MCF 10A (cell line): ENCODE measurements around the gene VAMP2. TPM values are rescaled to one million over a fixed set of nuclear protein-coding genes. Genes with fewer than 3 reads are reported as not detected.

ENCODE experiments used
- BruUV-seq: library from RNA; stranded (reverse); fragments of 400-500 nt; replicated peaks from 2 replicates; lab custom pipeline; 2021; lab: Mats Ljungman, UMichigan
- CTCF ChIA-PET: fragments of 300-600 bp; sonication (Branson Sonifier 250); formaldehyde crosslinking; extraction: SDS; loops from one replicate; lab custom pipeline; 2021; ENCODE audit warnings: antibody characterized with exemption, inconsistent platforms; lab: Yijun Ruan, JAX
- POLR2A ChIA-PET: fragments of 300-600, 350-650 bp; sonication (Branson Sonifier 250); formaldehyde crosslinking; extraction: SDS; loops from one replicate; lab custom pipeline; 2020; ENCODE audit warnings: antibody characterized with exemption, inconsistent platforms; lab: Yijun Ruan, JAX
- DNase-seq: peaks from one replicate; pipeline ENCODE4 v3.0.0-alpha.2; 2018; ENCODE audit not compliant: unreplicated experiment
- H3K27ac Mint-ChIP-seq: one replicate; pipeline ENCODE4 v1.8.0; 2022; ENCODE audit warnings: mild to moderate bottlenecking, low read depth, mixed read lengths; ENCODE audit not compliant: unreplicated experiment
- H3K27me3 Mint-ChIP-seq: one replicate; pipeline ENCODE4 v1.8.0; 2022; ENCODE audit warnings: mixed read lengths; ENCODE audit not compliant: insufficient read depth, unreplicated experiment
- H3K36me3 Mint-ChIP-seq: one replicate; pipeline ENCODE4 v1.8.0; 2022; ENCODE audit warnings: mild to moderate bottlenecking, moderate library complexity, mixed read lengths; ENCODE audit not compliant: insufficient read depth, unreplicated experiment
- H3K4me1 Mint-ChIP-seq: one replicate; pipeline ENCODE4 v1.8.0; 2022; ENCODE audit warnings: mixed read lengths; ENCODE audit not compliant: insufficient read depth, unreplicated experiment
- H3K4me3 Mint-ChIP-seq: one replicate; pipeline ENCODE4 v1.8.0; 2022; ENCODE audit warnings: mild to moderate bottlenecking, moderate library complexity, mixed read lengths; ENCODE audit not compliant: unreplicated experiment
- H3K9me3 Mint-ChIP-seq: one replicate; pipeline ENCODE4 v1.8.0; 2022; ENCODE audit warnings: mixed read lengths; ENCODE audit not compliant: unreplicated experiment
- CTCF ChIP-seq: fragments of 200-600 bp; IDR thresholded peaks from one replicate; pipeline ENCODE4 v1.8.0; 2022; ENCODE audit warnings: antibody characterized with exemption, mild to moderate bottlenecking; ENCODE audit not compliant: unreplicated experiment
- intact Hi-C: fragments of 100-400 bp; cut with micrococcal nuclease; formaldehyde crosslinking; loops from 2 replicates; pipeline ENCODE4 v1.14.1; 2022
- microRNA-seq: library from miRNA; unstranded; fragments of <30 nt; microRNA quantifications from one replicate; pipeline ENCODE4 v1.2.0, GENCODE V29; 2022
- total RNA-seq: library from RNA; stranded (reverse); gene quantifications from 2 replicates; pipeline ENCODE4 v1.2.3, GENCODE V29; 2022

The VAMP2 gene
- total RNA-seq, 1 experiment from 2014 or later = 37.7 TPM

- ChIA-PET CTCF (interaction anchor here (0.6 to 14.2 kb wide), 26 partner anchors 9 to 592 kb away, joined by 3 to 233 read pairs (median 4); partner anchors contain the start of genes ALOX12B, CTC1 and KRABD2), POLR2A (interaction anchor here (1.0 to 1.3 kb wide), 3 partner anchors 9 to 51 kb away, joined by 4 to 7 read pairs (median 4); no protein-coding TSS in a partner anchor)
- no peak for DNase-seq
- intact Hi-C loops = loop anchor here (1.0 kb wide), 2 partner anchors 17 to 31 kb away; no protein-coding TSS in a partner anchor
- BruUV-seq = no TSS peak
- H3K27me3 Mint-ChIP-seq = no peaks in the 10 kb centered on the region
- peaks cover 12% of the 10 kb centered on the region for H3K4me1 Mint-ChIP-seq
- no peak for TF ChIP-seq CTCF
- no peak overlapping the region for H3K27ac Mint-ChIP-seq
- no peak overlapping the region for H3K4me3 Mint-ChIP-seq
- no peaks in the 10 kb centered on the region for H3K9me3 Mint-ChIP-seq
- H3K36me3 Mint-ChIP-seq = no peaks in the 10 kb centered on the region
These were observed 51.8 kb downstream of the VAMP2 start for GRCh38 chr17:8110907-8111306.

DNA sequence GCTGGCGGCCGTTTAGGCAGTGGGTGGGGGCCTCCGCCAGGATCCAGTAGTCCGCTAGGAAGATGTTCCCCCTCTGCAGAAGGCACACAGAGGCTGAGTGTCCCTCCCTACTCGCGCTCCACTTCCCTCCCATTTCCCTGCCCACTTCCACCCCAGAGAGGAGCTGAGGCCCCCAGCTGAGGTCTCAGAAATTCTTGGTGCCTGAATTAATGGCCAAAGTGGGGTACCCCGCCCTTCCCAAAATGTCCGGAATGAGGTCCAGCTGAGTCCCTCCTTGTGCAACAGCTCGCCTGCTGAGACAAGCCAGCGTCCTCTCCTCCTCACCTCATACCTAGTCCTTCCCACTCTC is 52.3 kb downstream of the VAMP2 start:
- ChIA-PET CTCF (interaction anchor here (0.6 to 14.2 kb wide), 23 partner anchors 9 to 592 kb away, joined by 3 to 233 read pairs (median 4); partner anchors contain the start of genes ALOX12B and CTC1), POLR2A (interaction anchor here (1.0 to 1.3 kb wide), 3 partner anchors 9 to 50 kb away, joined by 4 to 7 read pairs (median 4); no protein-coding TSS in a partner anchor)
- intact Hi-C loops = loop anchor here (1.0 kb wide), 2 partner anchors 16 to 30 kb away; no protein-coding TSS in a partner anchor
- H3K27ac Mint-ChIP-seq = no peak overlapping the region
- H3K27me3 Mint-ChIP-seq = no peaks in the 10 kb centered on the region
- BruUV-seq = no TSS peak
- H3K4me3 Mint-ChIP-seq = no peak overlapping the region
- H3K36me3 Mint-ChIP-seq = no peaks in the 10 kb centered on the region
- no peak for TF ChIP-seq CTCF
- H3K9me3 Mint-ChIP-seq = no peaks in the 10 kb centered on the region
- DNase-seq = no peak
- peaks cover 17% of the 10 kb centered on the region for H3K4me1 Mint-ChIP-seq

- Mint-ChIP-seq H3K36me3 (no peaks in the 10 kb centered on the region), H3K27ac (no peak overlapping the region), H3K27me3 (no peaks in the 10 kb centered on the region), H3K9me3 (no peaks in the 10 kb centered on the region), H3K4me1 (peaks cover 22% of the 10 kb centered on the region), H3K4me3 (no peak overlapping the region)
- CTCF ChIA-PET = interaction anchor here (0.5 to 14.2 kb wide), 18 partner anchors 9 to 647 kb away, joined by 3 to 233 read pairs (median 4); partner anchors contain the start of gene ALOX12B
- TF ChIP-seq CTCF = peak; percentile 86
- peak; percentile 72 for DNase-seq
- POLR2A ChIA-PET = interaction anchor here (1.0 to 1.3 kb wide), 3 partner anchors 8 to 50 kb away, joined by 4 to 7 read pairs (median 4); no protein-coding TSS in a partner anchor
- intact Hi-C loops = loop anchor here (1.0 kb wide), 2 partner anchors 16 to 30 kb away; no protein-coding TSS in a partner anchor
- no TSS peak for BruUV-seq
These were observed 52.9 kb downstream of the VAMP2 start for GRCh38 chr17:8109661-8110455.

Small RNA genes lying within 50 kb of the gene (microRNA-seq; reads per million reads assigned to microRNA genes)
- 21.5 reads per million, percentile 59 among the genes with 10 or more reads in this experiment for gene MIR4521
- not detected for gene MIR6883

Other genes starting within 250 kb of the VAMP2 start
- 5.6 and 7.4 TPM in 2 replicates for gene RNF227, start 246.7 kb downstream of the VAMP2 start, total RNA-seq
- 4.2 and 10.0 TPM in 2 replicates for gene KCNAB3, start 233.1 kb downstream of the VAMP2 start, total RNA-seq
- gene TRAPPC1, start 231.0 kb downstream of the VAMP2 start, total RNA-seq = 80.0 and 104 TPM in 2 replicates
- 31.5 and 39.2 TPM in 2 replicates for gene CNTROB, start 230.7 kb downstream of the VAMP2 start, total RNA-seq
- gene GUCY2D, start 160.3 kb downstream of the VAMP2 start, total RNA-seq = not detected in 2 replicates
- gene ALOX15B, start 123.9 kb downstream of the VAMP2 start, total RNA-seq = 18.5 and 27.6 TPM in 2 replicates
- gene ALOX12B, start 75.2 kb downstream of the VAMP2 start, total RNA-seq = 1.3 TPM in 1 of 2 replicates, not detected in the other
- gene ALOXE3, start 44.4 kb downstream of the VAMP2 start, total RNA-seq = 13.1 and 14.1 TPM in 2 replicates
- 5.8 and 5.9 TPM in 2 replicates for gene HES7, start 38.8 kb downstream of the VAMP2 start, total RNA-seq
- gene PER1, start 10.5 kb downstream of the VAMP2 start, total RNA-seq = 165 and 190 TPM in 2 replicates
- 7.6 and 8.4 TPM in 2 replicates for gene TMEM107, start 13.4 kb upstream of the VAMP2 start, total RNA-seq
- gene BORCS6, start 27.2 kb upstream of the VAMP2 start, total RNA-seq = 3.9 and 4.4 TPM in 2 replicates
- 11.7 and 33.6 TPM in 2 replicates for gene AURKB, start 47.6 kb upstream of the VAMP2 start, total RNA-seq
- 30.5 and 33.1 TPM in 2 replicates for gene CTC1, start 85.1 kb upstream of the VAMP2 start, total RNA-seq
- 54.4 and 66.2 TPM in 2 replicates for gene PFAS, start 86.3 kb upstream of the VAMP2 start, total RNA-seq
- gene RANGRF, start 125.7 kb upstream of the VAMP2 start, total RNA-seq = 38.6 and 41.8 TPM in 2 replicates
- 2.2 and 4.0 TPM in 2 replicates for gene SLC25A35, start 132.5 kb upstream of the VAMP2 start, total RNA-seq
- gene ARHGEF15, start 147.3 kb upstream of the VAMP2 start, total RNA-seq = not detected in 2 replicates
- gene ODF4, start 176.9 kb upstream of the VAMP2 start, total RNA-seq = not detected in 2 replicates
- gene RPL26, start 220.2 kb upstream of the VAMP2 start, total RNA-seq = 3,179 and 3,524 TPM in 2 replicates
- gene RNF222, start 234.9 kb upstream of the VAMP2 start, total RNA-seq = not detected in 2 replicates